Measurements from ENCODE around the gene C4orf50.

Gene C4orf50

DNA sequence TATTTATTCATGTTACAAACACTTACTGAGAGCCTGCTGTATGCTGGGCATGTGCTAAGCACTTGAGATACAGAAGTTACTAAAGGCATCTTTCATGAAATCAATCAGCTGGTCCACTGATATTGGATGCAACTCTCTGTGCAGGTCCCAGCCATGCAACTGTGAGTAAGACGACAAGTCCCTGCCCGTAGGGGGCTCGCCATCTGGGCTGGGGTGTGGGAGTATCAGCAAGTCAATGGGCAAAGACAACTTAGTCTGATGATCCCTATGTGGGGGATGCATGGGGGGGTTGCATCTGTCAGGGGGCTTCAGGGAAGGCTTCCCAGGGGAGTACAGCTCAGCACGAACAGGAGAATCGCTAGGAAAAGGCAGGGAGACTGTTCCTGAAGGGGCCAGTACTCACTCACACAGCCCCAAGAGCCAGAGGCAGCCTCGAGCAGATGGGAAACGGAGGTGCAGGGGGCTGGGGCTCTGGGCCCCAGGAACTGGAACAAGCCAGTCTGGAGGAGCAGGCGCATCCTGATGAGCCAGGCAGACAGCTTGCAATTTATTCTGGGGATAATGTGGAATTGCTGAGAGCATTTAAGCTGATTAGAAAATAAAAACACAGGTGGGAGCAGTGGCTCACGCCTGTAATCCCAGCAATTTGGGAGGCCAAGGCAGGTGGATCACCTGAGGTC, 165.6 kb downstream of the C4orf50 start:
- Mint-ChIP-seq H3K27ac (no peak overlapping the region), H3K4me3 (no peak overlapping the region), H3K36me3 (ENCODE audit: insufficient read depth) (no peaks in the 10 kb centered on the region), H3K4me1 (ENCODE audit: low read depth in 2 of 2) (no peaks in the 10 kb centered on the region), H3K27me3 (peaks cover 20 to 54% of the 10 kb centered on the region in 2 donors), H3K9me3 (no peaks in the 10 kb centered on the region)
- no peak for ATAC-seq (replicated peaks)
- no peak for DNase-seq

DNA sequence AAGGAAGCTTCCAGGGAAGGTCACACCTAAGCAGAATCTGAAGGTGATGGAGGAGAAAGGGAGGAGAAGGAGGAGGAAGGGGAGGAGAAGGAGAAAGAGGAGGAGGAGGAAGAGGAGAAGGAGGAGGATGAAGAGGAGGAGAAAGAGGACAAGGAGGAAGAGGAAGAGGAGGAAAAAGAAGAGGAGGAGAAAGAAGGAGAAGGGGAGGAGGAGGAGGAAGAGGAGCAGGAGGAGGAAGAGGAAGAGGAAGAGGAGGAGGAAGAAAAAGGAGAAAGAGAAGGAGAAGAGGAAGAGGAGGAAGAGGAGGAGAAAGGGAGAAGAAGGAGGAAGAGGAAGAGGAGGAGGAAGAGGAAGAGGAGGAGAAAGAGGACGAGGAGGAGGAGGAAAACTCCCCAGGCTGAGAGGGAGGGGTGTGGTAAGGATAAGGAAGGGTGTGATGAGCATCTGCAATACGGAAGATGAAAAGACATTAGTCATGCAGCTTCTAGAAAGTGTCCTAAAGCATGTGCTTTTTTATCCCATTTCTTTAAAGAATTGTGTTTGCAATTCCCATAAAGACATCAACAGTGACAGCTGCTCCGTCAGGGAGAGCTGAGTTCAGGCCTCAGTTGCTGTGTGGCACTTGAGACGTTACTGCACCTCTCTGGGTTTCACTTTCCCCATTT, 166.5 kb downstream of the C4orf50 start:
- no peaks in the 10 kb centered on the region for H3K9me3 Mint-ChIP-seq
- no peak overlapping the region for H3K4me3 Mint-ChIP-seq
- no peaks in the 10 kb centered on the region for H3K36me3 Mint-ChIP-seq (ENCODE audit: insufficient read depth)
- no peak for ATAC-seq (replicated peaks)
- no peaks in the 10 kb centered on the region for H3K4me1 Mint-ChIP-seq (ENCODE audit: low read depth in 2 of 2)
- H3K27me3 Mint-ChIP-seq: peaks cover 24 to 57% of the 10 kb centered on the region in 2 donors
- no peak for DNase-seq
- no peak overlapping the region for H3K27ac Mint-ChIP-seq
